Stimulated activated naive CD4-positive, alpha-beta T cell treated with Interleukin-2 at 50 U/mL for 16 hours (primary cell): Measurements from ENCODE around the gene DLGAP1.

ENCODE experiments used
- DNase-seq: peaks from one replicate; lab custom pipeline; 2025; lab: John Stamatoyannopoulos, UW

Gene DLGAP1

DNA sequence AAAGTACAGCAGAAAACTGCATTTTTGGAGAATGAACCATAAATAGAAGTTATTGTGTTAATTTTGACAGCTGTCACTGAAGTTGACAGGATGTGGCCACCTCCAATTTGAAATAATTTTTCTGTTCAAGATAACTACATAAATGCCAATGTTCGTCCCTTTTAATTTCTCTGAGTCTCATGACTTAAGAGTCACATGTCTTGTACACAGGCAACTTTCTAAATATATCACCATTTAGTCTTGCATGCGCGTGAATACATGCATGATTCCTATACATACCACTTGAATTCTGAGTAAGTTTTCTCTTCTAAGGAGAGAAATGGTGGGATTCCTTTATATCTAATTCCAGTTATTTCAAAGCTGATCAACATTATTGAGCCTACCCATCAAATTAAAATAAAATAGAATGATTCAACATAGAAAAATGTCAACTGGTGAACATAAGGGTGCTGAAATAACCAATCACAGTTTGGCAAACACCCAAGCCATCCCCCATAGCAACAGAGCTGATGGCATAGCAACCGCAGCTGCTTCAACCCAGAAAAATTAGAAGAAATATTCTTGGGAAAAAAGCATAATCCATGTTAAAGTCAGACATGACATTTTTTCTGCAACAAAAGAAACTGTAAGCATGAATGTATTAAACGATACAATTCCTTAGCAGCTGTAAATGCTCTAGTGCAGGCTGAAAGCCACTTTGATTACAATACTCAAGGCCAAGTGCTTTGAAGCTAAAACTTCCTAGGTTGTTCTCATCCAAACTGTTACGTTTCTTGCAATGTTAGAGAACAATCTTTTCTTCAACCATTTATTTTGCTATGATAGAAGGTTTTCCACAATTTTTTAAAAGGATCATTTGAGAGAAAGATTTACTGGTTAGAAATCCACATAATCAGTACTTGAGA lies 282.7 kb downstream of the DLGAP1 start:
- DNase-seq, result no peak

DNA sequence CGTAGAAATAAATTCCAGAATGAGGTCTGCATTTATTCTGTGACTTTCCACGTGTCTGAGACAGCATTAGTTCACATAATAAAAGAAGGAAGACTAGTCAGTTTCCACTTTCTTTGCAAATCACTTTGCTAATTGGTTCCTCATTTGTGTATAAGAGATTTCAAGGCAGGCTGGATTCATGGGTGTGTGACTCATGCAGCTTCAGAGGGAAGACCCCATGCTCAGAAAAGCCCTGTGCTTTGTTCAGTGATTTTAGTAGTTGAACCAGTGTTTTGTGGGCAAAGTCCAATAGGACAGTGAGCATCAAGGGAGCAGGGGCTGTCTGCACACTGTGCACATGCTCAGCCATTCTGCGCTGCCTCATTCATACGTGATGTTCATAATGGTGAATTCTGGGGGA lies 297.8 kb downstream of the DLGAP1 start:
- DNase-seq, result no peak

DNA sequence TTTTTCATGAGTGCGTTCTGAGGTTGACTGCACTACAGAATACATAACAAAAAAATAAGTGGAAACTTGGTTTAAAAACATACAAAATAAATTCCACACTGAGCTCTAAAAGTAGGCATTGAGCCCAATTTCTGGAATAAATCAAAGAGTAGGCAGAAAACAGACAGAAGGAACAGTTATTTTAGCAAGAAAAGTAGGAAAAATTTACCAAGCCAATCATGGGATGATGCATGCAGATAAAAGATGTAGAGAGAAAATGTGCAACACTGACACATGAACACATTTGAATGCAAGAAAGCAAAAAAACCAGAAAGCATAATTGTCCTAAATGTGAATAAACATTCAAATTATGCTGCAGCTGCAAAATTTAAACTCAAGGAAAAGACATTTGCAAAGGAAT lies 308.3 kb downstream of the DLGAP1 start:
- no peak for DNase-seq

GRCh38 chr18:4144201-4144600 lies 310.9 kb downstream of the DLGAP1 start:
- DNase-seq, result no peak

DNA sequence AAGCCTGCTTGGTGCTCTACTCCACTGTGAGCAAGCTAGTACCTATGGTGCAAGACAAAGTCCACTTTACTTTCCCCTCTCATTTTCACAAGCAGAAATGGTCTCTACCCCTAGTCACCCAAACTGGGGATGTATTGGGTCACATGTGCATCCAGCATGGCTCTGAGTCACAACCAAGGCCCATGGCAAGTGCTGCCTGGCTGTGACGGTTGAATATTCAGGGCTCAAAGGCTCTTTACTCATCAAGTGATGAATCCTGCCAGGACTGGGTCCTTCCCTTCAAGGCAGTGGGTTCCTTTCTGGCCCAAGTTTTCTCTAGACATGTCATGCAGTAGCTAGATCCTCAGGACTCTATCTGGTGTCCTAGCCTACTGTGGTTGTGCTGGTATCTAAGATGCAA lies 311.5 kb downstream of the DLGAP1 start:
- no peak for DNase-seq

DNA sequence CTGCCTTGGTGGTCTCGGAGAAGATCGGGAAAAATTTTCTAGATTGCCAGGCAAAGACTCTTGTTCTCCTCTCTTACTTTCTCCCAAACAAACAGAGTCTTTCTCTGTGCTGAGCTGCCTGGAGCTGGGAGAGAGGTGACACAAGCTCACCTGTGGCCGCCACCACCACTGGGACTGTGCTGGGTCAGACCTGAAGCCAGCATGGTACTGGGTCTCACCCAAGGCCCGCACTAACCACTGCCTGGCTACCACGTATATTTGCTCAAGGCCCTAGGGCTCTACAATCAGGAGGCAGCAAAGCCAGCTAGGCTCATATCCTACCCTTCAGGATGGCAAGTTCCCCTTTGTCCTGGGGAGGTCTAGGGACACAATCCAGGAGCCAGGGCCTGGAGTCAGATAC lies 312.2 kb downstream of the DLGAP1 start:
- no peak for DNase-seq

DNA sequence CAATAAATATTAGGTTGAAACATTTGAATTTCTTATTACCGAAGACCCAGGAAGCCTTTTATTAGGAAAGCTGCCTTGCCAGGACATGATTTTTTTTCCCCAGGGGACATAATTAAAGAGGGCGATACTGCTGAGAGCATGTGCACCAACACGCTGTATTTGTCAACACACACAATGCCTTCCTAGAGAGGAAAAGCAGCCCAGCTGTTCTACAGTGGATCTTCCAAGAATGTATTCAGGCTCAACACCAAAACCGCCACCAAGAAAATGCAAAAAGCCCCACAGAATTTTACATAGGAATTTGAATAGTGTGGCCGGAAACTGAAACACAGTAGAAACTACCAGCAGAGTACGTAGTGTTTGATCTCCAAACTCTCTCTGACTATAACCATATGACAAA lies 320.4 kb downstream of the DLGAP1 start:
- DNase-seq, result no peak

DNA sequence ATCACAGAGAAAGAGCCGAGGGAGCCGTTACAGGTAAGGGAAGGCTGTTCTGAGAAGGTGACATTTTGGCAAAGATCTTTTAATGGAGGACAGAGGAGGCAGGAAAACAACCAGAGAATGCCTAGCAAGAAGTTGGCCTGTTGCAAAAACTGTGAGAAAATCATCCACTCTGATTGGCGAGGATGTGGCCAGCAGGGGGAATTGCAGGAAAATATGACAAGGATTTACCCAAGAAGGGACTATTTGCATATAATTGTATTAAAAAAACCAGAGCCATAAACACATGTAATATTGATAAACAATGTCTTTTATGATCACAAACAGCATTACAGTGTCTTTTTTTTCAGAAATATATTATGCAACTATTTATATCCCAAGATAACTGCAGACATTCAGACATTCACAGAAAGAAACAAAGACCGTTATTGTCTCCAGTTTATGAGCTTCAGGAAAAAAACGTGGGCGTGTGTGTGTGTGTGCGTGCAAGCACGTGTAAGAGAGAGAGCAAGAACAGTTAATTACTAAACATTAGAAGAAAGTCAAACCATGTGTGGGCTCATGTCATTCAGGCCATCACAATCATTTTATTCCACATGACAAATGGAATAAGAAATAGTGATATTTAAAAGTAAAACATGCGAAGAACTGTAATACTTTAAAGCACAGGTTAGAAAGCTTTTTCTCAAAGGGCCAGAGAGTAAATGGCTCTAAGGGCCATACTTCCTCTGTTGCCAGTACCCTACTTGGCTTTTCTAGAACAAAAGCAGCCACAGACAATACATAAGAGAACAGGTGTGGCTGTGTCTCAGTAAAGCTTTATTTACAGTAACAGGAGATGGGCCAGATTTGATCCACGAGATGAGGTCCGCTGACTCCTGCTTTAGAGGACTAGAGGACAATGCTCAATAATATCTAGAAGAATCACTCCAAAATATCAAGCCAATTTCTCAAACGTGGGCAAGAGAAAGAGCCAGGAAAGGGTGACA lies 324.1 kb downstream of the DLGAP1 start:
- DNase-seq, result no peak

DNA sequence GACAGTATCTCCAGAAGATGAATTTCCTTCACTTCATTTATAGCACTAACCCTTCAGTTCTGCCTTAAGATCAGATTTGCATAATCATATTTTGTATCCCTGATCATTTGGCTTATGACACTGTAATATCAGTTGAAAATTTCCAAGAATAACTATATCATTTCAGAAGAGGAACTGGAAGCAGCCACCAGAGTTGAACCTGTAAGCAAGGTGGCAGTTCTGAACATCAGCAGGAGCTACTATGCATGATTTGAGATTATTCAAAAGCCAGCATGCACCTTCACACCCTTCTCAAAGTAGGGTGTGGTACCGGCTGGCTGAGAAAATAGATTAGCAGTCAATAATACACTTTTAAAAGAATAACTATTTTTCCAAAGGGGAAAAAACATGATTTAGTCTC lies 328.2 kb downstream of the DLGAP1 start:
- DNase-seq, result no peak

DNA sequence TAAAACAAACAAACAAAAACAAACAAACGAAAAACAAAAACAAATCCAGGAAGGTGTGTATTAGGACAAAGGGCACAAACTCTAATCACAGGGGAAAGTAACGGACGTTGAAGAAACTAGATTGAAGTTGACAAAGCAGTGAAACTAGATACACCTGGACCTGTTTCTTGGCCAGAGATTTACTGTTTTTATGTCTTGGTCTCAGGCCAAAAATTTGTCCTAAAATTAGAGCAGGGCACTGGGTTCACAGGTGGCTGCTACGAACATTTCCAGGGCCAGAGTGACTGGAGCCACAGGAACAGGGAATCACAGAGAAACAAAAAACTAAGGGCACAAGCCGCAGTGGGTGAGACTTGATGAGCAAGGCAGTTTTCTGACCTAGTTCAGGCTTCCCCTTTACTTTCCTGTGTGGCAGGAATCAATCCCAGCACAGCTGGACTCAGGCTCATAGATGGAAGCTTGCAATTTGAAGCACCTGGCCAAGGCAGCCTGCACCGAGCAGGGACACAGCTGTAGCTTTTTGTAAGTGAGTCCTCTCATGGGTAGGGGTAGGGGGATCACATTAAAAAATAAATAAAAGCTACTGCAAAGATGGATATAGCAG lies 329.4 kb downstream of the DLGAP1 start:
- no peak for DNase-seq

- DNase-seq, result no peak
Measured at GRCh38 chr18:4125224-4125623, 329.9 kb downstream of the DLGAP1 start.

DNA sequence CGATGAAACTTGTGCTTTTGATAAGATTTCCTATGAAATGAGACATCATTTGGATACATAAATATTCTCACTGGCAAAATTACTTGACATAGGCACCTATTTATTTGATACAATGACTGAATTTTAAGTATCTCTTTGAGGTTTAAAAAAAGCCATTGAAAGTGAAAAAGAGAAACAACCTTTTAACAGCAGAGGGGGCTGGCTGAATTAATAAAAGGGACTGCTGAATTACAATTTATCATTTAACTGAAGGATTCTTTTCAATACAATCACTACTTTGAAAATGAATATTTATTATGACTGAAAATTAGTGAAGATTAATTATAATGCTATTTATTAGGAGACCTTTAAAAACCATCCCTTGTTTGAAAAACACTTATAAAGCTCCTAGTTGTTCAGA lies 335.3 kb downstream of the DLGAP1 start:
- no peak for DNase-seq

GRCh38 chr18:4119127-4119648 lies 335.9 kb downstream of the DLGAP1 start:
- DNase-seq, result no peak

DNA sequence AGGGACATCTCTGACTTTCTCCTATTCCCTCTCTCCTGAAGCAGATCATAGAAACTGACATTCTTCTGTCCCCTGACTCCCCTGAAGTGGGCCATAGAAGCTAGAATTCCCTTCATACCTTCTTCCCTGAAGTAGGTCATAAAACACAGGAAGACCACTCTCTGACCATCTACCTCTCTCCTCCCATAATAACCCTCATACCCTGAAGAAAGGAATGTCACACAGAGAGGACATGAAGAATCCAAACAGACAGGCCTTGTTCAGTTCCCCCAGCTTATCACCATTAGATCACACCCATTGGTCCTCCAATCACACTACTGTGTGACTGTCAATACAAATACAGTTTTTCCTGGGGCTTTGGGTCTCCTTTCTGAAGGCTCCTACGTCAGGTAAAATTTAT lies 347.1 kb downstream of the DLGAP1 start:
- DNase-seq, result no peak

- no peak for DNase-seq
Measured at GRCh38 chr18:4107049-4107467, 348.0 kb downstream of the DLGAP1 start.

GRCh38 chr18:4106407-4107033 lies 348.6 kb downstream of the DLGAP1 start:
- peak; percentile 33 for DNase-seq

GRCh38 chr18:4102901-4103300 lies 352.2 kb downstream of the DLGAP1 start:
- no peak for DNase-seq

DNA sequence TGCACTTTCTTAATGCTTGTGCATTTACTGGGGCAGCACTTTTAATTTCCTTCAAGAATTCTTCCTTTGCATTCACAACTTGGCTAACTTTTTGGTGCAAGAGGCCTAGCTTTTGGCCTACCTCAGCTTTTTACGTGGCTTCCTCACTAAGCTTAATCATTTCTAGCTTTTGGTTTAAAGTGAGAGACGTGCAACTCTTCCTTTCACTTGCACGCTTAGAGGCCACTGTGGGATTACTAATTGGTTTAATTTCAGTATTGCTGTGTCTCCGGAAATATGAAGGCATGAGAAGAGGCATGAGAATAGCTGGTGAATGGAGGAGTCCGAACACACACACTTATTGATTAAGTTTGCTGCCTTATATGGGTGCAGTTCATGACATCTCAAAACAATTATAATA lies 354.1 kb downstream of the DLGAP1 start:
- no peak for DNase-seq

DNA sequence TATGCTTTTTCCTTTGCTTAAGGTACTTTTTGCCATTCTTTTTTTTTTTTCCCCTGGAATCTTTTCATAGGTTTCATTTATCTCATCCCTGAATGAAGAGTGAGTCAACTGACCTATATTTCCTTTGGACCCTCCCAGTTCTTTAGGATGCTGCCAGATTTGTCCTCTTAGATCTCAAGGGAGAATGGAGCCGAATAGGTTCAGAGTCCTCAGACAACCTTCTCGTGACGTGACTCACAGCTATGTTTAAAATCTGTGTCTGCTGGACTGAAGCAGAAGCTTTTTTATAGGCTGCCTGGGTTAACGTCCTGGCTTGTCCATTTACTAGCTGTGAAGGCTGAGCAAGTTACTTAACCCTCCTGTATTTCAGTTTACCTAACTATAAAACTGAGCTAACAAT lies 358.6 kb downstream of the DLGAP1 start:
- DNase-seq, result no peak

DNA sequence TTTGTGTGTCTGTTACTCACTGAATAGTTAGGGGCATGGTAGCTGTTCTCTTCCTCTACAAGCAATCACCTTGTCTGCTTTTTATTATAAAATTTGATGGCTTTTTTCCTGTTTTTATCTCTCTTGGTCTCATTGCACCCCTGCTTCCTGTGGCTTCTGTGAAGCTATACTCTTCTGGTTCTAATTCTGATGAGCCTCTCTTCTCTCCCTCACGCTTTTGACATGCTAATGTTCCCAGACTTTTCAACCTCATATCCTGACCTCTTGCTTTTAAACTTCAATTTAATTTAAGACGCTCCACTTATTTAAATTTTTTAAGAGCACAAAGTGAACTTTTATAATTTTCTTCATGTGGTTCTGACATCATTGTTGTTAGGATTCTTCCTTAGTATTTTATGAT lies 361.4 kb downstream of the DLGAP1 start:
- no peak for DNase-seq

GRCh38 chr18:4084382-4084900 lies 370.7 kb downstream of the DLGAP1 start:
- DNase-seq, result no peak
